ENCODE results near the gene WDFY3.

Gene WDFY3

GRCh38 chr4:84862064-84862463 is 104.4 kb downstream of the WDFY3 start:
- no peak for TF ChIP-seq ZNF70 (CRISPR knock-in tag; IDR thresholded peaks at IDR 0.05)
- TF ChIP-seq ZNF8 (CRISPR knock-in tag; IDR thresholded peaks at IDR 0.05): no peak
- TF ChIP-seq ZC3H10 (CRISPR knock-in tag; IDR thresholded peaks at IDR 0.05): no peak
- no peak for TF ChIP-seq PATZ1 (CRISPR knock-in tag; IDR thresholded peaks at IDR 0.05; ENCODE audit: borderline replicate concordance)
- no peak for ATAC-seq

GRCh38 chr4:84857296-84857695 is 109.2 kb downstream of the WDFY3 start:
- no peak for ATAC-seq
- TF ChIP-seq, protein P1, sequence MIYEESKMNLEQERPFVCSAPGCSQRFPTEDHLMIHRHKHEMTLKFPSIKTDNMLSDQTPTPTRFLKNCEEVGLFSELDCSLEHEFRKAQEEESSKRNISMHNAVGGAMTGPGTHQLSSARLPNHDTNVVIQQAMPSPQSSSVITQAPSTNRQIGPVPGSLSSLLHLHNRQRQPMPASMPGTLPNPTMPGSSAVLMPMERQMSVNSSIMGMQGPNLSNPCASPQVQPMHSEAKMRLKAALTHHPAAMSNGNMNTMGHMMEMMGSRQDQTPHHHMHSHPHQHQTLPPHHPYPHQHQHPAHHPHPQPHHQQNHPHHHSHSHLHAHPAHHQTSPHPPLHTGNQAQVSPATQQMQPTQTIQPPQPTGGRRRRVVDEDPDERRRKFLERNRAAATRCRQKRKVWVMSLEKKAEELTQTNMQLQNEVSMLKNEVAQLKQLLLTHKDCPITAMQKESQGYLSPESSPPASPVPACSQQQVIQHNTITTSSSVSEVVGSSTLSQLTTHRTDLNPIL (CRISPR knock-in tag; IDR thresholded peaks at IDR 0.05; ENCODE audit: low read depth): no peak
- no peak for TF ChIP-seq BACH2 (CRISPR knock-in tag; IDR thresholded peaks at IDR 0.05; ENCODE audit: borderline replicate concordance)
- TF ChIP-seq TOX (CRISPR knock-in tag; IDR thresholded peaks at IDR 0.05; ENCODE audit: borderline replicate concordance): no peak
- TF ChIP-seq ZNF70 (CRISPR knock-in tag; IDR thresholded peaks at IDR 0.05): no peak
- no peak for TF ChIP-seq PATZ1 (CRISPR knock-in tag; IDR thresholded peaks at IDR 0.05; ENCODE audit: borderline replicate concordance)

GRCh38 chr4:84856468-84857049 is 109.9 kb downstream of the WDFY3 start:
- ATAC-seq: no peak
- TF ChIP-seq, protein P1 (CRISPR knock-in tag; IDR thresholded peaks at IDR 0.05; ENCODE audit: low read depth): no peak
- no peak for TF ChIP-seq TCF4 (CRISPR knock-in tag; IDR thresholded peaks at IDR 0.05; ENCODE audit: borderline replicate concordance)
- no peak for TF ChIP-seq ZNF70 (CRISPR knock-in tag; IDR thresholded peaks at IDR 0.05)

- TF ChIP-seq ARNTL (CRISPR knock-in tag; IDR thresholded peaks at IDR 0.05; ENCODE audit: borderline replicate concordance, low read depth): no peak
- no peak for ATAC-seq
Observed at GRCh38 chr4:84855774-84856173, 110.7 kb downstream of the WDFY3 start.

DNA sequence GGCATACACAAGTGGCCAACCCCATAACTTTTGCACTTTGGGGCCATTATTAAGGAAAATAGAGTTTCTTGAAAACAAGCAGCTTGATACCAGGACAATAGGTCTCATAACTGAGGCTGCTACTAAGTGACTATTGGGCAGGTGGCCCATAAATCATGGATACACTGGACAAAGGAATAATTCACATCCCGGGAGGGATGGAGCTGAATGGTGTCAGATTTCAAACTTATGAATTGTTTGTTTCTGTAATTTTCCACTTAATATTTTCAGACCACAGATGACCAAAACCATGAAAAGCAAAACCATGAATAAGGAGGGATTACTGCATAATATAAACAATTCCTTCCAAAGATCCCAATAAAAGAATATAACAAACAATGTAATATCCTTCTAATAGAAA is 114.4 kb downstream of the WDFY3 start:
- ATAC-seq: peak; percentile 54; the same call in 2 of the 3 replicates
- no peak for TF ChIP-seq PATZ1 (CRISPR knock-in tag; IDR thresholded peaks at IDR 0.05; ENCODE audit: borderline replicate concordance)
- no peak for TF ChIP-seq TSHZ2 (CRISPR knock-in tag; IDR thresholded peaks at IDR 0.05)
- TF ChIP-seq PPARA (CRISPR knock-in tag; IDR thresholded peaks at IDR 0.05; ENCODE audit: borderline replicate concordance): no peak
- TF ChIP-seq, protein P1 (CRISPR knock-in tag; IDR thresholded peaks at IDR 0.05; ENCODE audit: low read depth): no peak
- TF ChIP-seq SNAI2 (CRISPR knock-in tag; IDR thresholded peaks at IDR 0.05): no peak
- no peak for TF ChIP-seq BACH2 (CRISPR knock-in tag; IDR thresholded peaks at IDR 0.05; ENCODE audit: borderline replicate concordance)
- TF ChIP-seq ZFP30 (CRISPR knock-in tag; IDR thresholded peaks at IDR 0.05): no peak
- TF ChIP-seq TOX (CRISPR knock-in tag; IDR thresholded peaks at IDR 0.05; ENCODE audit: borderline replicate concordance): no peak
- no peak for TF ChIP-seq ZNF565 (CRISPR knock-in tag; conservative IDR thresholded peaks at IDR 0.05; ENCODE audit: low read depth)
- TF ChIP-seq CSDC2 (CRISPR knock-in tag; IDR thresholded peaks at IDR 0.05): no peak
- TF ChIP-seq ISL1 (CRISPR knock-in tag; IDR thresholded peaks at IDR 0.05): no peak
- TF ChIP-seq, protein P2, sequence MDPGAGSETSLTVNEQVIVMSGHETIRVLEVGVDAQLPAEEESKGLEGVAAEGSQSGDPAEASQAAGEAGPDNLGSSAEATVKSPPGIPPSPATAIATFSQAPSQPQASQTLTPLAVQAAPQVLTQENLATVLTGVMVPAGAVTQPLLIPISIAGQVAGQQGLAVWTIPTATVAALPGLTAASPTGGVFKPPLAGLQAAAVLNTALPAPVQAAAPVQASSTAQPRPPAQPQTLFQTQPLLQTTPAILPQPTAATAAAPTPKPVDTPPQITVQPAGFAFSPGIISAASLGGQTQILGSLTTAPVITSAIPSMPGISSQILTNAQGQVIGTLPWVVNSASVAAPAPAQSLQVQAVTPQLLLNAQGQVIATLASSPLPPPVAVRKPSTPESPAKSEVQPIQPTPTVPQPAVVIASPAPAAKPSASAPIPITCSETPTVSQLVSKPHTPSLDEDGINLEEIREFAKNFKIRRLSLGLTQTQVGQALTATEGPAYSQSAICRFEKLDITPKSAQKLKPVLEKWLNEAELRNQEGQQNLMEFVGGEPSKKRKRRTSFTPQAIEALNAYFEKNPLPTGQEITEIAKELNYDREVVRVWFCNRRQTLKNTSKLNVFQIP (CRISPR knock-in tag; IDR thresholded peaks at IDR 0.05; ENCODE audit: borderline replicate concordance, low read depth): no peak

All from SK-N-SH treated with all-trans-retinoic acid at 6 μM for 48 hours (cell line).